ENCODE measurements around the gene IGHMBP2. TPM values are rescaled to one million over a fixed set of nuclear protein-coding genes. Genes with fewer than 3 reads are reported as not detected.

The IGHMBP2 gene
- total RNA-seq, 1 experiment from 2014 or later: 24.0 TPM

- Mint-ChIP-seq H3K36me3 (ENCODE audit: insufficient read depth in 1 of 3, low read depth in 3 of 3) (peaks cover 2 to 45% (median 29%) of the 10 kb centered on the region in 3 experiments; a peak in 6 of 7 replicates), H3K9me3 (no peaks in the 10 kb centered on the region), H3K27me3 (ENCODE audit: low read depth) (no peaks in the 10 kb centered on the region), H3K4me3 (no peak overlapping the region), H3K4me1 (no peaks in the 10 kb centered on the region), H3K27ac (no peak overlapping the region)
- Histone ChIP-seq H3K27ac (ENCODE audit: insufficient read length, low read depth, low read length) (no peak overlapping the region), H3K23me2 (ENCODE audit: insufficient read length, low read depth, low read length, poor library complexity, severe bottlenecking) (no peaks in the 10 kb centered on the region), H3T11ph (ENCODE audit: low read length) (no peak overlapping the region), H4K5ac (ENCODE audit: insufficient read length, low read depth, low read length) (no peak overlapping the region), H3K9me3 (ENCODE audit: control insufficient read depth, low read depth, low read length) (no peaks in the 10 kb centered on the region), H2AFZ (ENCODE audit: low read length) (no peak overlapping the region), H3K4me2 (ENCODE audit: insufficient read depth, insufficient read length, low read length) (no peak overlapping the region), H3K79me1 (ENCODE audit: insufficient read depth, low read depth, low read length, poor library complexity, severe bottlenecking) (no peaks in the 10 kb centered on the region), H3K4ac (ENCODE audit: low read depth, low read length) (no peak overlapping the region), H2BK12ac (ENCODE audit: insufficient read length, low read depth, low read length) (no peak overlapping the region), H3K14ac (ENCODE audit: insufficient read depth, low read length) (no peak overlapping the region; the same call in 1 of the 2 replicates), H3K18ac (ENCODE audit: insufficient read length, low read depth, low read length) (no peak overlapping the region), H3K56ac (ENCODE audit: insufficient read length, low read depth, low read length) (no peak overlapping the region), H4K20me1 (ENCODE audit: control insufficient read depth, insufficient read depth, insufficient read length) (no peaks in the 10 kb centered on the region), H4K8ac (replicated peaks; ENCODE audit: insufficient read length, low read depth, low read length) (no peak overlapping the region), H2BK120ac (ENCODE audit: low read depth, low read length, poor library complexity, severe bottlenecking) (no peak overlapping the region), H4K91ac (ENCODE audit: insufficient read length, low read depth, low read length) (no peak overlapping the region), H2BK5ac (ENCODE audit: insufficient read length, low read length) (no peak overlapping the region), H3K27me3 (ENCODE audit: insufficient read depth, low read length) (no peaks in the 10 kb centered on the region), H3K23ac (ENCODE audit: insufficient read length, low read depth, low read length) (no peak overlapping the region), H2BK20ac (ENCODE audit: low read depth, low read length, poor library complexity, severe bottlenecking) (no peak overlapping the region), H3K4me1 (ENCODE audit: insufficient read depth, low read length) (no peaks in the 10 kb centered on the region), H2BK15ac (ENCODE audit: low read depth, low read length) (no peak overlapping the region), H2AK5ac (ENCODE audit: insufficient read length, low read length) (no peak overlapping the region), H3K9ac (ENCODE audit: extremely low read depth, insufficient read length, low read length) (no peak overlapping the region), H3K79me2 (ENCODE audit: insufficient read depth, low read length) (no peaks in the 10 kb centered on the region)
- TF ChIP-seq CTCF (conservative IDR thresholded peaks at IDR 0.05): no peak
- WGBS (ENCODE audit: extremely low coverage, insufficient read length, low lambda C conversion rate): no CpG with 5 or more reads among the region's 18 CpGs
- DNase-seq: no peak
Observed at GRCh38 chr11:68938088-68938487, 34.4 kb downstream of the IGHMBP2 start.
